Measurements from ENCODE around the gene NDUFAF8. TPM values are rescaled to one million over a fixed set of nuclear protein-coding genes. Genes with fewer than 3 reads are reported as not detected.

NDUFAF8 gene
- total RNA-seq, 1 donor from 2014 or later, result 24.7 TPM

GRCh38 chr17:81238490-81238814 is 666 bp upstream of the NDUFAF8 start:
- no peak for DNase-seq (ENCODE audit: low read depth)

GRCh38 chr17:81239714-81240555 is 817 bp downstream of the NDUFAF8 start:
- DNase-seq (ENCODE audit: low read depth), result no peak

DNA sequence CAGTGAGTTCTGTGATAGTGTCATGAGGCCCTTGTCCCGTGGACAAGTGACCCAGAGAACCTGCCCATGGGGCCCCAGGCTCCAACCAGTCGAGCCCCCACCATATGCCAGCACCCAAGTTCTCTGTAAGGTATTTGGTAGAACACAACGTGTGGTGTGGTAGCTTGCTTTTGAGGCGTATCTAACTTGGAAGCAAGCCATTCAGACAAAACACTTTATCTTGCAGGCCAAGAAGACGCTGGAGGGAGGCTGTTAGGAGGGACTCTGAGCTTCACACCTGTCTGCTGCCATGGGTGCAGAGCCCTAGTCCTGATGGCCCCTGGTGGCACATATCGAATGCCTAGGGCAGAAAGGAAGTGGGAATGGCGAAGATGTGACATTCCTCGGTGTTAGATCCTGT is 1.6 kb downstream of the NDUFAF8 start:
- DNase-seq (ENCODE audit: low read depth), result no peak

GRCh38 chr17:81241203-81241602 is 2.1 kb downstream of the NDUFAF8 start:
- DNase-seq (ENCODE audit: low read depth), result no peak

- no peak for DNase-seq (ENCODE audit: low read depth)
Measured at GRCh38 chr17:81241648-81242420, 2.7 kb downstream of the NDUFAF8 start.

GRCh38 chr17:81242421-81243332 is 3.6 kb downstream of the NDUFAF8 start:
- no peak for DNase-seq (ENCODE audit: low read depth)

GRCh38 chr17:81243333-81243664 is 4.2 kb downstream of the NDUFAF8 start:
- DNase-seq (ENCODE audit: low read depth), result no peak

DNA sequence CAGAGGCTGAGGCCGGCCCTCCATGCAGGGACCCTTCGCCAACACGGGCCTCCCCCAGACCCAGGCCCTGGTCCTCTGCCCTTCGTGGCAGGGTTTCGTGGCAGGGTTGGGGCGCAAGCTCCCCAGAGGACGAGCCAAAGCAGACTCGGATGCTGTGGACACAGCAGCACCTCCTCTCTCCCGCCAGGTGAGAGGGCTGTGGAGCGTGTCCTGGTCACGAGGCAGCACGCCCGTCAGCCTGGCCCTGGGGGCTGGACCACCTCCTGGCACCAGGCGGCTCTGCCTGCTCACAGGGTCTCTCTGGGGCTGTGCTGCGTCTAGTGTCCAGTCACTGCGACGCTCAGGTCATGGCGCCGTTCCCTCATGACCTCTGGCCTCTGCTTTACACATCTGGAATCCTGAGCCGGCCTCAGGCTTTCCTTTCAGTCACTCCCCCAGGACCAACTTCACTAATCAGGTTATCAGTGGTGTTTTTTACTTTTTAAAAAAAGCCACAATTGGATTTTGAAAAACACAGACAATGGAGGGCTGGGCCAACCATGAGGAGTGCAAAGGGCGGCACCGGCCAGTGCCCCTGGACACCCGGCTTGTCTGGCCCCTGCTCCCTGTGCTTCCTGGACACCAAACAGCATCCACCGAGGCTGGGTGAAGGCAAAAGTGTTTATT is 5.4 kb downstream of the NDUFAF8 start:
- no peak for DNase-seq (ENCODE audit: low read depth)

- DNase-seq (ENCODE audit: low read depth), result peak; percentile 84
Measured at GRCh38 chr17:81245024-81245664, 6.0 kb downstream of the NDUFAF8 start.

DNA sequence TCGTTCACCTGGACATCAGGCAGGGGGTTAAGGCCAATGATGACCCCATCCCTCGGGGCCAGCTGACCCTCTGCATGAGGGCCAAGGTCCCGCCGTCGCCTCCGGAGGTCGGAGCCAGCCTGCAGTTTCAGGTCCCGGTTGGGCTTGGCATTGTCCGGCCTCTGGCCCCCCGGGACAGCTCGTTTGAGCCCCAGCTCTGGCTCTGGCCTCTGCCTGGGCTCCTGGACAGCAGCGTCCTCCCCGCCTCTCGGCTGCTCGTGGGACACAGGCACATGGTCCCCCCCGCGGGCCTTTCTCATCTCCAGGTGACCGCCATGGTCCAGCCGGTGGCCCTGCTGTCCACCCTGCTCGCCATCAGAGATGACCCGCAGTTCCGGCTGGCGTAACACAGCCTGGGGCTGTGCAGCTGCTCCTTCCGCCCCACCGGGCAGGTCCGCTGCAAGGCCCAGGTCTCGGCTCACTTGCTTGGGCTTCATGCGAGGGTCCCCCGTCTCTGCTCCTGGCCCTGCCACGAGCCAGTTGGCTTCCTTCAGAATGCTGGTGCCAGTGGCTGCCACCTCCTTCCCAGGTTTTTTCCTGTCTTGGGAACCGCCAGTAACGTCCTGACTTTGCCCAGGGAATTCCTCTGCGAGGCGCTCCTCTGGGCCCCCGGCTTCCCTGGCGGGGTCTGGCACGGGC is 6.7 kb downstream of the NDUFAF8 start:
- DNase-seq (ENCODE audit: low read depth), result no peak

DNA sequence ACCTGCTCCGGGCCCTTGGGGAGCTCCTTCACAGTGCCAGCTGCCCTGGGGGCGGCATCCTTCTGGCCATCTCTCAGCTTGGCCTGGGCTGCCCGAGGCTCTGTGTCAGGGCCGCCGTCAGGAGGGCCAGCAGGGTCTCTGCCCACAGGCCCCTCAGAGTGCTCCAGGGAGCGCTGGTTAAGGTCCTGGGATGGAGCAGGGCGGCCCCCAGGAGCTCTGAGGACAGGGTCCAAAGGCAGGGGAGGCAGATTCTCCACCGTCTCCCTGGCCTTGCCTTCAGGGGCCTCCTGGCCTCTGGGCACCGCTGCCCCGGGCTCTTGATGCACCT is 7.2 kb downstream of the NDUFAF8 start:
- DNase-seq (ENCODE audit: low read depth), result no peak

GRCh38 chr17:81246679-81247338 is 7.7 kb downstream of the NDUFAF8 start:
- no peak for DNase-seq (ENCODE audit: low read depth)

DNA sequence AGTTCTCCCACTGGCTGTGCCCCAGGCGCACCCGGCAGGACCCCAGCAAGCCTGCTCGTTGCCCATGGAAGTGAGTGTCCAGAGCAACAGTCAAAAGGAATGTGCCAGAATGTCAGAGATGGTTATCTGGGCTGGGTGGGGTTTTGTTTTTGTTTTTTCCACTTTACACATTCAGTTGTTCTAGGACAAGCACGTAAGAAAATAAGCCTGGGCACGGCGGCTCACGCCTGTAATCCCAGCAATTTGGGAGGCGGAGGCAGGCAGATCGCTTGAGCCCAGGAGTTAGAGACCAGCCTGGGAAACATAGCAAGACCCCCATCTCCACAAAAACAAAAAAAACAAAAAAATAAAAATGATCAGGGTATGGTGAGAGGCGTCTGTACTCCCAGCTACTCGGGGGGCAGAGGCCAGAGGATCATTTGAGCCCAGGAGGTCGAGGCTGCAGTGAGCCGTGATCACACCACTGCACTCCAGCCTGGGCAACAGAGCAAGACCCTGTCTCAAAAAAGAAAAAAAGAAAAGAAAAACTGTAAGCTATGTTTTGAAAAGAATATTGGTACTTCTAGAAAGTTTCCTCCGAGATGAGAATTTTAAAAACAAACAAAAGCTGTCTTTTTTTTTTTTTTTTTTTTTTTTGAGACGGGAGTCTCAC is 8.3 kb downstream of the NDUFAF8 start:
- DNase-seq (ENCODE audit: low read depth), result no peak

DNA sequence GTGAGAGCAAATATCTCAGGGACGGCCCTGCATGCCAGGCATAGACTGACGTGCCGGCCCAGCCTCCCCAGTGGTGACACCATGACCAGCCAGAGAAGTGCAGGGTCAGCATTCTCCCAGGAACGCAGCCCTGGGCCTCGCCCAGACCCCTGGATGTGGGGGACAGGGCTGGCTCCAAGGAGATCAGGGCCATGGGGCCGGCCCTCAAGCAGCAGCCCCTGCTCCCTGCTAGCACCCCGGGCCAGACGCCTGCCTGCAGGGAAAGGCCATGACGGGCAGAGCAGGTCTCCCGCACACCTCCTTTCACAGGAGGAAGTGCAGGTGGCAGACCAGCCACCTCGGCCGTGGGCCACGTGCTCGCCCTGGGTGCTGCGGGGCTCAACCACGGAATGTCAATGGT is 9.5 kb downstream of the NDUFAF8 start:
- DNase-seq (ENCODE audit: low read depth), result no peak

- DNase-seq (ENCODE audit: low read depth), result no peak
Measured at GRCh38 chr17:81249223-81250040, 10.3 kb downstream of the NDUFAF8 start.

GRCh38 chr17:81250286-81251093 is 11.4 kb downstream of the NDUFAF8 start:
- DNase-seq (ENCODE audit: low read depth), result no peak

DNA sequence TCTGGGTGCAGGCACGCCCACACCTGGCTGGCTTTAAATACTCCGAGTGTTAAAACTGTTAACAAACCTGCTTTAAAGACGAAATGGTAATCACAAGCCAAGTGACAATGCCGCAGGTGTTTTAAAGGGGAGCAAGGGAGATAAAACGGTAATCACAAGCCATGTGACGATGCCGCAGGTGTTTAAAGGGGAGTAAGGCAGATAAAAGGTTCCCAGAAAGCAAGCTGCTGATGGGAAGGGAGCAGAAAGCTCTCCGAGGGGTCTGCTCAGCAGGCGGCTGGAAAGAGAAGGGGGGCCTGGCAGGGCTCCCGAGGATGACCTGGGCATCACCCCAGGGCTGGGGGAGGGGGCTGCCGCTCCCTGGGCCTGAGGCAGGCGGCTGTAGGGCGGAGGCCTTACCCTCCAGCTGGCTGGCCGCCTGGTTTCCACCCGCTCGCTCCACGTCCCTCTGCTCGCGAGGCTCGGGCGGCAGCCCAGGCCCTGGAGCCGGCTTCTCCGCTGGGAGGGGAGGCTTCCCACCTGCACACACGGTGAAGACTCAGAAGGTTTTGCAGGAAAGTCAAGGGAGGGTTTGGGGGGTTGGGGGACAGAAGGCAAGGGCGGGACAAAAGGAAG is 12.1 kb downstream of the NDUFAF8 start:
- DNase-seq (ENCODE audit: low read depth), result no peak

Data from renal cortical epithelial cell (primary cell).